Fibroblast of pulmonary artery (primary cell): Measurements from ENCODE around the gene ARHGAP24.
A peak's percentile ranks its signal among the peaks of the same experiment; 100 is the strongest.
"Not testable (repeated sequence)": the region's sequence is repeated elsewhere in the genome, so short reads cannot be mapped to it uniquely, and the experiment has no call there.

Source experiments
- DNase-seq: peaks from one replicate; pipeline ENCODE4 v3.0.0-alpha.2; 2010; ENCODE audit warnings: low read depth
- H3K4me3 ChIP-seq: replicated peaks from 2 replicates; pipeline ENCODE4 v1.5.1; 2011; ENCODE audit warnings: low read depth, mild to moderate bottlenecking, control low read depth, low read length, moderate library complexity
- CTCF ChIP-seq: IDR thresholded peaks from 2 replicates; pipeline ENCODE4 v1.5.1; 2011; ENCODE audit warnings: mild to moderate bottlenecking, control low read depth, low read length, inconsistent platforms; ENCODE audit errors: missing control alignments

Gene ARHGAP24

GRCh38 chr4:85818700-85819099, 343.8 kb downstream of the ARHGAP24 start:
- no peak overlapping the region for H3K4me3 ChIP-seq
- DNase-seq = no peak
- TF ChIP-seq CTCF = no peak

GRCh38 chr4:85820101-85820500, 345.2 kb downstream of the ARHGAP24 start:
- not testable (repeated sequence) for DNase-seq, H3K4me3 ChIP-seq

GRCh38 chr4:85821688-85822455, 346.9 kb downstream of the ARHGAP24 start:
- H3K4me3 ChIP-seq = no peak overlapping the region
- no peak for TF ChIP-seq CTCF
- no peak for DNase-seq

GRCh38 chr4:85823295-85823694, 348.3 kb downstream of the ARHGAP24 start:
- no peak for TF ChIP-seq CTCF
- DNase-seq = peak; percentile 45

GRCh38 chr4:85824166-85824945, 349.4 kb downstream of the ARHGAP24 start:
- H3K4me3 ChIP-seq = no peak overlapping the region
- DNase-seq = no peak
- TF ChIP-seq CTCF = no peak

More at GRCh38 chr4:85823295-85823694, 348.3 kb downstream of the ARHGAP24 start:
- H3K4me3 ChIP-seq = no peak overlapping the region

GRCh38 chr4:85826060-85826678, 351.2 kb downstream of the ARHGAP24 start:
- no peak overlapping the region for H3K4me3 ChIP-seq
- peak; percentile 45 for DNase-seq
- TF ChIP-seq CTCF = peak; percentile 11

- DNase-seq = peak; percentile 45
- TF ChIP-seq CTCF = no peak
- peak overlapping the region; percentile 6 for H3K4me3 ChIP-seq
Measured at GRCh38 chr4:85828027-85828890, 353.3 kb downstream of the ARHGAP24 start.
